Neuronal stem cell (in vitro differentiated cells): ENCODE results near the gene ZNF618.

ENCODE experiments used
- DNase-seq: peaks from one replicate; pipeline ENCODE4 v3.0.0-alpha.2; 2013; ENCODE audit warnings: low spot score
- H2AFZ ChIP-seq: one replicate; pipeline ENCODE4 v1.6.1; 2013; ENCODE audit warnings: mild to moderate bottlenecking, low read length, inconsistent platforms
- H2AK5ac ChIP-seq: 2 replicates; pipeline ENCODE4 v1.6.1; 2013; ENCODE audit warnings: low read depth, mild to moderate bottlenecking, inconsistent platforms, low read length, moderate library complexity, mixed read lengths
- H2BK120ac ChIP-seq: 2 replicates; pipeline ENCODE4 v1.6.1; 2013; ENCODE audit warnings: low read depth, mild to moderate bottlenecking, inconsistent platforms, low read length, moderate library complexity, mixed read lengths
- H2BK12ac ChIP-seq: one replicate; pipeline ENCODE4 v1.6.1; 2013; ENCODE audit warnings: low read length, inconsistent platforms
- H2BK15ac ChIP-seq: 2 replicates; pipeline ENCODE4 v1.6.1; 2013; ENCODE audit warnings: mild to moderate bottlenecking, low read length, inconsistent platforms, mixed read lengths
- H2BK5ac ChIP-seq: one replicate; pipeline ENCODE4 v1.6.1; 2013; ENCODE audit warnings: inconsistent platforms, mild to moderate bottlenecking, low read length, moderate library complexity
- H3K14ac ChIP-seq: one replicate; pipeline ENCODE4 v1.6.1; 2013; ENCODE audit warnings: low read length, inconsistent platforms
- H3K18ac ChIP-seq: 2 replicates; pipeline ENCODE4 v1.6.1; 2013; ENCODE audit warnings: low read length, inconsistent platforms
- H3K23ac ChIP-seq: 2 replicates; pipeline ENCODE4 v1.6.1; 2013; ENCODE audit warnings: low read depth, mild to moderate bottlenecking, mixed read lengths, low read length, inconsistent platforms; ENCODE audit not compliant: poor library complexity
- H3K27ac ChIP-seq: replicated peaks from 3 replicates; pipeline ENCODE4 v1.5.1; 2013; ENCODE audit warnings: low read length, inconsistent platforms
- H3K27me3 ChIP-seq, 3 experiments: 2 replicates each; pipeline ENCODE4 v1.6.1; 2013; ENCODE audit warnings: low read length in 3 of 3, mild to moderate bottlenecking in 2 of 3, inconsistent platforms in 1 of 3, low read depth in 1 of 3, mixed read lengths in 1 of 3, moderate library complexity in 1 of 3; ENCODE audit not compliant: control insufficient read depth in 3 of 3, insufficient read depth in 3 of 3
- H3K36me3 ChIP-seq, 2 donors: replicated peaks in 1 of 2; 2 replicates each; pipeline ENCODE4 v1.6.1; 2013; ENCODE audit warnings: low read length in 2 of 2; ENCODE audit not compliant: control insufficient read depth in 2 of 2, insufficient read depth in 2 of 2
- H3K4ac ChIP-seq: 2 replicates; pipeline ENCODE4 v1.6.1; 2013; ENCODE audit warnings: inconsistent platforms, mild to moderate bottlenecking, low read length, moderate library complexity
- H3K4me1 ChIP-seq, 2 donors: 1 replicate in 1 of 2; 2 replicates in 1 of 2; pipeline ENCODE4 v1.6.1; 2013; ENCODE audit warnings: low read length in 2 of 2, low read depth in 1 of 2; ENCODE audit not compliant: control insufficient read depth in 2 of 2, insufficient read depth in 1 of 2
- H3K4me2 ChIP-seq: one replicate; pipeline ENCODE4 v1.6.1; 2013; ENCODE audit warnings: mild to moderate bottlenecking, low read length, inconsistent platforms; ENCODE audit not compliant: insufficient read depth, poor library complexity, severe bottlenecking
- H3K4me3 ChIP-seq, 2 donors: 2 replicates each; pipeline ENCODE4 v1.5.1; 2013; ENCODE audit warnings: low read length in 2 of 2, mild to moderate bottlenecking in 2 of 2, inconsistent platforms in 1 of 2, moderate library complexity in 1 of 2
- H3K79me1 ChIP-seq: one replicate; pipeline ENCODE4 v1.6.1; 2013; ENCODE audit warnings: low read depth, mild to moderate bottlenecking, inconsistent platforms, low read length, moderate library complexity
- H3K9ac ChIP-seq: one replicate; pipeline ENCODE4 v1.6.1; 2013; ENCODE audit warnings: mild to moderate bottlenecking, low read depth, low read length, inconsistent platforms; ENCODE audit not compliant: poor library complexity
- H3K9me3 ChIP-seq, 2 donors: replicated peaks in 1 of 2; 2 replicates each; pipeline versions ENCODE3 to v1.6.1; 2013; ENCODE audit warnings: low read length in 2 of 2, mild to moderate bottlenecking in 2 of 2, inconsistent platforms in 1 of 2, low read depth in 1 of 2, mixed read lengths in 1 of 2, moderate library complexity in 1 of 2; ENCODE audit not compliant: control insufficient read depth in 2 of 2, insufficient read depth in 1 of 2
- H4K8ac ChIP-seq: one replicate; pipeline ENCODE4 v1.6.1; 2013; ENCODE audit warnings: low read depth, mild to moderate bottlenecking, inconsistent platforms, low read length, moderate library complexity
- H4K91ac ChIP-seq: one replicate; pipeline ENCODE4 v1.6.1; 2013; ENCODE audit warnings: low read length, low read depth, mild to moderate bottlenecking, inconsistent platforms; ENCODE audit not compliant: poor library complexity
- WGBS, 2 donors: extraction: QIAGEN DNeasy Blood & Tissue Kit; methylation state at CpG; one replicate each; pipeline ENCODE4 v1.1.7; 2013; ENCODE audit warnings: missing lambda C conversion rate in 2 of 2, mixed read lengths in 1 of 2; ENCODE audit not compliant: insufficient read length in 2 of 2, insufficient replicate concordance in 1 of 2; ENCODE audit errors: extremely low coverage in 2 of 2; 5-methylcytosine and 5-hydroxymethylcytosine counted together

ZNF618 gene

GRCh38 chr9:114075602-114076001 lies 199.5 kb downstream of the ZNF618 start:
- no peaks in the 10 kb centered on the region for H3K9me3 ChIP-seq
- H2AK5ac ChIP-seq = no peak overlapping the region
- no peak overlapping the region for H3K4ac ChIP-seq
- H2BK5ac ChIP-seq = no peak overlapping the region
- peaks cover 0 to 4% of the 10 kb centered on the region in 2 donors for H3K4me1 ChIP-seq
- H2AFZ ChIP-seq = no peak overlapping the region
- no peak overlapping the region for H3K23ac ChIP-seq
- H3K27ac ChIP-seq = no peak overlapping the region
- H3K79me1 ChIP-seq = no peaks in the 10 kb centered on the region
- no peak overlapping the region for H3K9ac ChIP-seq
- H3K4me2 ChIP-seq = no peak overlapping the region
- H3K36me3 ChIP-seq = no peaks in the 10 kb centered on the region
- no peak overlapping the region for H3K4me3 ChIP-seq
- H2BK15ac ChIP-seq = no peak overlapping the region
- WGBS, 2 donors = no CpG with 5 or more reads among the region's 4 CpGs
- H2BK120ac ChIP-seq = no peak overlapping the region
- H2BK12ac ChIP-seq = no peak overlapping the region
- no peaks in the 10 kb centered on the region for H3K27me3 ChIP-seq
- no peak overlapping the region for H3K14ac ChIP-seq
- H4K8ac ChIP-seq = no peak overlapping the region
- no peak overlapping the region for H3K18ac ChIP-seq
- no peak overlapping the region for H4K91ac ChIP-seq
- DNase-seq = no peak

- Histone ChIP-seq H3K79me1 (no peaks in the 10 kb centered on the region), H2BK120ac (no peak overlapping the region), H2BK15ac (no peak overlapping the region), H4K8ac (no peak overlapping the region), H3K4me2 (no peak overlapping the region), H4K91ac (no peak overlapping the region), H3K4me1 (peaks cover 0 to 4% of the 10 kb centered on the region in 2 donors), H2BK5ac (no peak overlapping the region), H2AFZ (no peak overlapping the region), H2BK12ac (no peak overlapping the region), H3K14ac (peak overlapping the region; percentile 72), H3K9ac (no peak overlapping the region), H3K4me3 (peak overlapping the region in 1 of 2 donors; percentile 42), H3K9me3 (no peaks in the 10 kb centered on the region), H2AK5ac (no peak overlapping the region), H3K18ac (peak overlapping the region; percentile 23), H3K27me3 (no peaks in the 10 kb centered on the region), H3K36me3 (no peaks in the 10 kb centered on the region), H3K4ac (no peak overlapping the region), H3K23ac (no peak overlapping the region), H3K27ac (no peak overlapping the region)
- DNase-seq = no peak
- no CpG with 5 or more reads among the region's 14 CpGs for WGBS, 2 donors
These were observed 200.4 kb downstream of the ZNF618 start for GRCh38 chr9:114076237-114077161.

- WGBS, 2 donors = no CpG with 5 or more reads among the region's 7 CpGs
- Histone ChIP-seq H2BK120ac (no peak overlapping the region), H3K14ac (no peak overlapping the region)
These were observed 201.2 kb downstream of the ZNF618 start for GRCh38 chr9:114077162-114077837.

More at GRCh38 chr9:114077162-114077837, 201.2 kb downstream of the ZNF618 start:
- Histone ChIP-seq H2AK5ac (no peak overlapping the region), H3K4me2 (no peak overlapping the region), H2BK15ac (no peak overlapping the region), H3K9me3 (no peaks in the 10 kb centered on the region), H4K8ac (no peak overlapping the region), H3K18ac (no peak overlapping the region), H2AFZ (no peak overlapping the region), H4K91ac (no peak overlapping the region), H3K4me1 (peaks cover 0 to 4% of the 10 kb centered on the region in 2 donors), H2BK12ac (no peak overlapping the region), H2BK5ac (no peak overlapping the region), H3K4ac (no peak overlapping the region), H3K23ac (no peak overlapping the region), H3K27ac (no peak overlapping the region), H3K36me3 (no peaks in the 10 kb centered on the region), H3K79me1 (no peaks in the 10 kb centered on the region), H3K27me3 (no peaks in the 10 kb centered on the region), H3K9ac (no peak overlapping the region), H3K4me3 (no peak overlapping the region)
- no peak for DNase-seq
